GM18858 (cell line): Measurements from ENCODE around the gene KRTAP5-8.
"Not testable (repeated sequence)": the region's sequence is repeated elsewhere in the genome, so short reads cannot be mapped to it uniquely, and the experiment has no call there.

Experiments
- ATAC-seq: cut with Tn5 transposase; IDR thresholded peaks from one replicate; pipeline ENCODE4 v1.9.1; 2021; ENCODE audit not compliant: unreplicated experiment

Gene KRTAP5-8

GRCh38 chr11:71537977-71538665 lies at the start of gene KRTAP5-8:
Gene KRTAP5-8, plus strand, starts transcription at chr11:71538025. Its CDS starts 31 bp downstream, at chr11:71538056.
- ATAC-seq = not testable (repeated sequence)

- ATAC-seq = no peak
Measured at GRCh38 chr11:71488681-71489270, 49.0 kb upstream of the KRTAP5-8 start.

- ATAC-seq = no peak
Measured at GRCh38 chr11:71489311-71490043, 48.3 kb upstream of the KRTAP5-8 start.

GRCh38 chr11:71490044-71490730 lies 47.6 kb upstream of the KRTAP5-8 start:
- ATAC-seq = no peak

- no peak for ATAC-seq
Measured at GRCh38 chr11:71490731-71491390, 47.0 kb upstream of the KRTAP5-8 start.

GRCh38 chr11:71491531-71491930 lies 46.3 kb upstream of the KRTAP5-8 start:
- ATAC-seq = no peak

GRCh38 chr11:71491940-71492339 lies 45.9 kb upstream of the KRTAP5-8 start:
- ATAC-seq = no peak

- ATAC-seq = no peak
Measured at GRCh38 chr11:71495286-71496230, 42.3 kb upstream of the KRTAP5-8 start.

GRCh38 chr11:71496421-71496820 lies 41.4 kb upstream of the KRTAP5-8 start:
- no peak for ATAC-seq

GRCh38 chr11:71498091-71498490 lies 39.7 kb upstream of the KRTAP5-8 start:
- ATAC-seq = no peak

GRCh38 chr11:71499125-71499524 lies 38.7 kb upstream of the KRTAP5-8 start:
- ATAC-seq = no peak

- ATAC-seq = no peak
Measured at GRCh38 chr11:71499546-71499945, 38.3 kb upstream of the KRTAP5-8 start.

- no peak for ATAC-seq
Measured at GRCh38 chr11:71500601-71501021, 37.2 kb upstream of the KRTAP5-8 start.

- ATAC-seq = no peak
Measured at GRCh38 chr11:71501071-71501985, 36.5 kb upstream of the KRTAP5-8 start.

GRCh38 chr11:71502026-71502425 lies 35.8 kb upstream of the KRTAP5-8 start:
- ATAC-seq = no peak

- no peak for ATAC-seq
Measured at GRCh38 chr11:71502871-71503435, 34.9 kb upstream of the KRTAP5-8 start.

- no peak for ATAC-seq
Measured at GRCh38 chr11:71504531-71504930, 33.3 kb upstream of the KRTAP5-8 start.

- ATAC-seq = no peak
Measured at GRCh38 chr11:71505001-71505400, 32.8 kb upstream of the KRTAP5-8 start.
